GM13976 (cell line): ENCODE results near the gene PTMA.
"Not testable (repeated sequence)": the region's sequence is repeated elsewhere in the genome, so short reads cannot be mapped to it uniquely, and the experiment has no call there.

ENCODE experiments used
- DNase-seq: peaks from one replicate; pipeline ENCODE4 v3.0.0; 2012; ENCODE audit warnings: low spot score
- in situ Hi-C: fragments of 300-500 bp; cut with MboI; formaldehyde crosslinking; loops from one replicate; pipeline ENCODE4 v1.12.0; 2022; ENCODE audit warnings: low sequenced_read_pairs, mixed read lengths, inconsistent platforms; ENCODE audit not compliant: unreplicated experiment
- TF ChIP-seq, protein P1 (sequence below): IDR thresholded peaks from 2 replicates; pipeline ENCODE4 v1.5.1; 2012; ENCODE audit warnings: borderline replicate concordance, mild to moderate bottlenecking; ENCODE audit not compliant: insufficient read depth; ENCODE audit errors: extremely low read depth, missing control alignments, control extremely low read depth

Gene PTMA

GRCh38 chr2:231708773-231709635 lies 679 bp downstream of the PTMA start:
- peak; percentile 34 for DNase-seq
- in situ Hi-C loops = loop anchor here (10.0 kb wide), 1 partner anchor 94 kb away; no protein-coding TSS in a partner anchor
- TF ChIP-seq, protein P1, sequence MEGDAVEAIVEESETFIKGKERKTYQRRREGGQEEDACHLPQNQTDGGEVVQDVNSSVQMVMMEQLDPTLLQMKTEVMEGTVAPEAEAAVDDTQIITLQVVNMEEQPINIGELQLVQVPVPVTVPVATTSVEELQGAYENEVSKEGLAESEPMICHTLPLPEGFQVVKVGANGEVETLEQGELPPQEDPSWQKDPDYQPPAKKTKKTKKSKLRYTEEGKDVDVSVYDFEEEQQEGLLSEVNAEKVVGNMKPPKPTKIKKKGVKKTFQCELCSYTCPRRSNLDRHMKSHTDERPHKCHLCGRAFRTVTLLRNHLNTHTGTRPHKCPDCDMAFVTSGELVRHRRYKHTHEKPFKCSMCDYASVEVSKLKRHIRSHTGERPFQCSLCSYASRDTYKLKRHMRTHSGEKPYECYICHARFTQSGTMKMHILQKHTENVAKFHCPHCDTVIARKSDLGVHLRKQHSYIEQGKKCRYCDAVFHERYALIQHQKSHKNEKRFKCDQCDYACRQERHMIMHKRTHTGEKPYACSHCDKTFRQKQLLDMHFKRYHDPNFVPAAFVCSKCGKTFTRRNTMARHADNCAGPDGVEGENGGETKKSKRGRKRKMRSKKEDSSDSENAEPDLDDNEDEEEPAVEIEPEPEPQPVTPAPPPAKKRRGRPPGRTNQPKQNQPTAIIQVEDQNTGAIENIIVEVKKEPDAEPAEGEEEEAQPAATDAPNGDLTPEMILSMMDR = peak; percentile 12

GRCh38 chr2:231709636-231709980 lies 1.3 kb downstream of the PTMA start:
- no peak for DNase-seq
- TF ChIP-seq, protein P1 = no peak
- in situ Hi-C loops = loop anchor here (10.0 kb wide), 1 partner anchor 95 kb away; no protein-coding TSS in a partner anchor

- TF ChIP-seq, protein P1 = peak; percentile 93
- in situ Hi-C loops = loop anchor here (10.0 kb wide), 1 partner anchor 95 kb away; no protein-coding TSS in a partner anchor
- DNase-seq = peak; percentile 89
These were observed 1.9 kb downstream of the PTMA start for GRCh38 chr2:231709981-231710798.

DNA sequence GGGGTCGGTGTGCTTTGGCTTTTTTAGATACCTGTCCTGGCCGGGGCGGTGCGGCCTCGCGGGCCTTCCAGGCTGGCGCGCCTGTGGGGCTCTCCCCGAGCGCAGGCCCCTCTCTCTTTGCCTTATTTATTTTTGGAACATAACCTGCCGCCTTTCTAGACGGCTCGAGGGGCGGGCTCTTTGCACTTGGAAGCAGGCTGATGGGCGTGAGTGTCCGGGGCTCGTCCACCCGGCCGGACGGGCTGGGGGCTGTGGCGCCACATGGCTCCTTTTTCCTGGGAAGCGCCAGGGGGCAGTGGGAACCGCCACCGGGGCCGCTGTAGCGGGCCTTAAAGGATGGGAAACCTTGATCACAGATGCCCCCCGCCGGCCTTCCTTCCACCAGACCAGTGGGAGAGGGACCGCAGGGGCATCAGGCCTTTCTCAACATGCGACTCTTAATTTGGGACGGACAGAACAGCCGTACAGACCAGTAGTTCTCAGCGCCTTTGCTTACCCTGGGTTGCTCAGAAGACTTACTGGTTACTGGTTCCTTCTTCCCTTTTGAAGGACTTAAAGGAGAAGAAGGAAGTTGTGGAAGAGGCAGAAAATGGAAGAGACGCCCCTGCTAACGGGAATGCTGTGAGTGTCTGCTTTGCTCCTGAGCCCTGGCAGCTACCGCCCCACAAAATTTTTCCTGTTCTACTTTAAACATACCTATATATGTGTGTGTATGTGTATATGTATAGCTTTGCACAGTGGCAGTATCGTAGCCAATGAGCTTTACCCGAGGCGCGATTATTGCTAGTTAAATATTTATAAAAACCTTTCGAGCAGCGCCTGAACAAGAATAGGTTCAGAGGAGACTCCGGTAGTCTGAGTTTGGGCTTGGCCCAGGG lies 2.7 kb downstream of the PTMA start:
- TF ChIP-seq, protein P1 = no peak
- in situ Hi-C loops = no loop called here

DNA sequence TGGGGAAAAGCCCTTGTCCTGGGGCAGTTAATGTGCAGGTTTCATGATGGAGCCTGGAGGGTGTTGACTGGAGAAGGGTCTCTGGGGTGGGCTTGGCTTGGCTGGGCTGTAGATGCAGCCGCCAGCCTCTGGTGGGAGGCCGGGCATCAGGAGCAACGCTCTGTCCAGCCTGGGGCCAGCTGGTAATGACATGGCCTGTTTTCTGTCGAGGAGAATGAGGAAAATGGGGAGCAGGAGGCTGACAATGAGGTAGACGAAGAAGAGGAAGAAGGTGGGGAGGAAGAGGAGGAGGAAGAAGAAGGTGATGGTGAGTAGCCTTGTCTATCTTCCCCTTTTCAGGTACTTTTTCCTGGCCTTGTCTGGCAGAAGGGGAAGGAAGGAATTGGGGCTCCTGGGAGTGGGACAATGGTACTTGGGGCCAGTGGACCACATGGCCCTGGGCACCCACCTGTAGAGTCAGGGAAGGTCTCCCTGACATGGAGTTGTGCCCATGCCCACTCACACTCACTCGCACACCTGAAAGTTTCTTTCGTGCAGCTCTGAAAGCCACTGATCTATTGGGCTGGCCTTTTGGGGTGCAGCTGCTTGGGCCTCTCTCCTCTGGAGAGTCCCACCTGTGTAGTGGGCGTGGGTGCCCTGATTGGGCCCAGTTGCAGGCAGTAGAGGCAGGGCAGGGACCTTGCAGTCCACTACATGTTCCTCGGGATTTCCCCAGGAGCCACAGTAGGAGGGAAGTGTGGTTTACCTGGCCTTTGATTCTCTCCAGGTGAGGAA lies 3.5 kb downstream of the PTMA start:
- no peak for DNase-seq
- TF ChIP-seq, protein P1 = no peak
- in situ Hi-C loops = no loop called here

More for the DNA sequence above, 2.7 kb downstream of the PTMA start:
- DNase-seq = no peak

- DNase-seq, in situ Hi-C loops: not testable (repeated sequence)
These were observed 4.2 kb downstream of the PTMA start for GRCh38 chr2:231712451-231713021.

DNA sequence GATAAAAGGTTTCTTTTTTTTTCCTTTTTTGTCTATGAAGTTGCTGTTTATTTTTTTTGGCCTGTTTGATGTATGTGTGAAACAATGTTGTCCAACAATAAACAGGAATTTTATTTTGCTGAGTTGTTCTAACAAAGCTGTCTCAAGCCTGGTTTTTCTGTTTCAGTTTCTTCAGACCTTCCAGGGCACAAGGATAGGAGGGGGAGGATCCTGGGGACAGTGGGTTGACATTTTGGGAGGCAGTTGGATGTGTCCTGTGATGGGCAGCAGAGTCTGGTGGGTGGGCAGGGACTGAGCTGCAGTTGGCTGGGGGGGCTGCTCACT lies 5.0 kb downstream of the PTMA start:
- DNase-seq, in situ Hi-C loops: not testable (repeated sequence)
